CMK (cell line): ENCODE results near the gene LIPT1.
"Not testable (repeated sequence)": the region's sequence is repeated elsewhere in the genome, so short reads cannot be mapped to it uniquely, and the experiment has no call there.

Experiments used
- DNase-seq: peaks from one replicate; pipeline ENCODE4 v3.0.0-alpha.2; 2010; ENCODE audit warnings: low read depth

The LIPT1 gene

GRCh38 chr2:99180755-99181623 is 26.2 kb downstream of the LIPT1 start, which contains the start of the genes MITD1 and MRPL30:
Gene MITD1 (minus strand): TSS chr2:99181058. CDS start chr2:99180981, 77 bp downstream.
Gene MRPL30 (plus strand): TSS chr2:99181184. CDS start chr2:99186204, 5,020 bp downstream.
- peak; percentile 80 for DNase-seq

GRCh38 chr2:99181624-99182000 is 26.8 kb downstream of the LIPT1 start:
- no peak for DNase-seq

- no peak for DNase-seq
Measured at GRCh38 chr2:99183025-99183424, 28.3 kb downstream of the LIPT1 start.

GRCh38 chr2:99184811-99185210 is 30.0 kb downstream of the LIPT1 start:
- no peak for DNase-seq

GRCh38 chr2:99187011-99187410 is 32.2 kb downstream of the LIPT1 start:
- DNase-seq: no peak

- DNase-seq: no peak
Measured at GRCh38 chr2:99188357-99188756, 33.6 kb downstream of the LIPT1 start.

- no peak for DNase-seq
Measured at GRCh38 chr2:99190548-99190947, 35.8 kb downstream of the LIPT1 start.

- DNase-seq: not testable (repeated sequence)
Measured at GRCh38 chr2:99192364-99192763, 37.6 kb downstream of the LIPT1 start.

- DNase-seq: no peak
Measured at GRCh38 chr2:99198103-99198841, 43.5 kb downstream of the LIPT1 start.

- no peak for DNase-seq
Measured at GRCh38 chr2:99200076-99200800, 45.5 kb downstream of the LIPT1 start.

- no peak for DNase-seq
Measured at GRCh38 chr2:99201959-99202678, 47.4 kb downstream of the LIPT1 start.

GRCh38 chr2:99205491-99205890 is 50.7 kb downstream of the LIPT1 start:
- no peak for DNase-seq
